Neutrophil (primary cell): Measurements from ENCODE around the gene CCDC170.
"Not testable (repeated sequence)": the region's sequence is repeated elsewhere in the genome, so short reads cannot be mapped to it uniquely, and the experiment has no call there.

Experiments
- H3K27ac ChIP-seq: fragments of 200-600 bp; sonication (generic); 2 replicates; pipeline ENCODE4 v1.5.1; 2016; ENCODE audit warnings: mild to moderate bottlenecking, moderate library complexity
- H3K27me3 ChIP-seq: fragments of 200-600 bp; sonication (generic); 2 replicates; pipeline ENCODE4 v1.6.0; 2016; ENCODE audit warnings: mild to moderate bottlenecking
- H3K36me3 ChIP-seq: fragments of 200-600 bp; sonication (generic); 2 replicates; pipeline ENCODE4 v1.5.1; 2017
- H3K4me1 ChIP-seq, 2 experiments: fragments of 200-600 bp in 1 of 2; sonication (generic) in 1 of 2; 1 replicate in 1 of 2; 2 replicates in 1 of 2; pipeline versions ENCODE4 v1.5.1 to v1.6.1; 2013 to 2016; ENCODE audit warnings: low read depth in 1 of 2, low read length in 1 of 2, mild to moderate bottlenecking in 1 of 2, moderate library complexity in 1 of 2; ENCODE audit not compliant: control insufficient read depth in 1 of 2, insufficient read depth in 1 of 2
- H3K4me3 ChIP-seq, 2 experiments: fragments of 200-600 bp in 1 of 2; sonication (generic) in 1 of 2; 1 replicate in 1 of 2; 2 replicates in 1 of 2; pipeline ENCODE4 v1.5.1; 2013 to 2016; ENCODE audit warnings: low read depth in 1 of 2, low read length in 1 of 2, mild to moderate bottlenecking in 1 of 2, moderate library complexity in 1 of 2
- H3K9me3 ChIP-seq: fragments of 200-600 bp; sonication (generic); 2 replicates; pipeline ENCODE4 v1.5.1; 2016
- TF ChIP-seq, protein P1 (sequence below): fragments of 200-600 bp; sonication (generic); IDR thresholded peaks from 2 replicates; pipeline ENCODE4 v1.5.1; 2016; ENCODE audit warnings: antibody characterized with exemption

The CCDC170 gene

DNA sequence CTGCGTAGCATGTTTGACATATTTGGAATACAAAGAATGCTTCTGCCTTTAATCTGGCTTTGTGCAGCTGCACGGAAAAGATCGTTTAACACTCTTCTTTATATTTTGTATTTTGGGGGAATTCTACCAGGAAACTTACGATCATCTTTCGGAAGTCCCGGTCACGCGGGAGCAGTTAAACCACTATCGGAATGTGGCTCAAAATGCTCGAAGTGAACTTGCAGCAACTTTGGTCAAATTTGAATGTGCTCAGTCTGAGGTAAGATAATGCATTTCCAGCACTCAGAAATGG is 42.3 kb downstream of the CCDC170 start:
- no peaks in the 10 kb centered on the region for H3K36me3 ChIP-seq
- TF ChIP-seq, protein P1, sequence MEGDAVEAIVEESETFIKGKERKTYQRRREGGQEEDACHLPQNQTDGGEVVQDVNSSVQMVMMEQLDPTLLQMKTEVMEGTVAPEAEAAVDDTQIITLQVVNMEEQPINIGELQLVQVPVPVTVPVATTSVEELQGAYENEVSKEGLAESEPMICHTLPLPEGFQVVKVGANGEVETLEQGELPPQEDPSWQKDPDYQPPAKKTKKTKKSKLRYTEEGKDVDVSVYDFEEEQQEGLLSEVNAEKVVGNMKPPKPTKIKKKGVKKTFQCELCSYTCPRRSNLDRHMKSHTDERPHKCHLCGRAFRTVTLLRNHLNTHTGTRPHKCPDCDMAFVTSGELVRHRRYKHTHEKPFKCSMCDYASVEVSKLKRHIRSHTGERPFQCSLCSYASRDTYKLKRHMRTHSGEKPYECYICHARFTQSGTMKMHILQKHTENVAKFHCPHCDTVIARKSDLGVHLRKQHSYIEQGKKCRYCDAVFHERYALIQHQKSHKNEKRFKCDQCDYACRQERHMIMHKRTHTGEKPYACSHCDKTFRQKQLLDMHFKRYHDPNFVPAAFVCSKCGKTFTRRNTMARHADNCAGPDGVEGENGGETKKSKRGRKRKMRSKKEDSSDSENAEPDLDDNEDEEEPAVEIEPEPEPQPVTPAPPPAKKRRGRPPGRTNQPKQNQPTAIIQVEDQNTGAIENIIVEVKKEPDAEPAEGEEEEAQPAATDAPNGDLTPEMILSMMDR, result no peak
- no peaks in the 10 kb centered on the region for H3K27me3 ChIP-seq
- H3K4me1 ChIP-seq, result no peaks in the 10 kb centered on the region
- no peak overlapping the region for H3K27ac ChIP-seq
- no peak overlapping the region for H3K4me3 ChIP-seq
- no peaks in the 10 kb centered on the region for H3K9me3 ChIP-seq

DNA sequence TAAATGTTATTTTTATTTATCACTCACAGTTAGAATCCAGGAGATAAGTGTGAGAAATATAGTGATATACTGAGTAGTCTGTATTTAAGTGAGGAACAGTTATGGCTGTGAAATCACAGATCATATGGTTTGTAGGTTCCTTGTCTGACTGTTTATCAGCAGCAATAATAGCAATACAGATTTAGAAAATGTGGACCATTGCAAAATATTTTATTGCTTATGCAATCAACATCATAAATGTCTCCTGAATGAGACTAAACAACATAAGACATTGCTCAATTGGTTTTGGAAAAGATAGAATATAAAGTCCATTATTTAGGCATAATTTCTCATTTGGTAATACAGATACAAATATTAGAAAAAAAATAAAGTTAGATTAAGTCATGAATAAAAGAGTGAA is 43.7 kb downstream of the CCDC170 start:
- H3K9me3 ChIP-seq, result no peaks in the 10 kb centered on the region
- H3K27ac ChIP-seq, result no peak overlapping the region
- no peaks in the 10 kb centered on the region for H3K27me3 ChIP-seq

DNA sequence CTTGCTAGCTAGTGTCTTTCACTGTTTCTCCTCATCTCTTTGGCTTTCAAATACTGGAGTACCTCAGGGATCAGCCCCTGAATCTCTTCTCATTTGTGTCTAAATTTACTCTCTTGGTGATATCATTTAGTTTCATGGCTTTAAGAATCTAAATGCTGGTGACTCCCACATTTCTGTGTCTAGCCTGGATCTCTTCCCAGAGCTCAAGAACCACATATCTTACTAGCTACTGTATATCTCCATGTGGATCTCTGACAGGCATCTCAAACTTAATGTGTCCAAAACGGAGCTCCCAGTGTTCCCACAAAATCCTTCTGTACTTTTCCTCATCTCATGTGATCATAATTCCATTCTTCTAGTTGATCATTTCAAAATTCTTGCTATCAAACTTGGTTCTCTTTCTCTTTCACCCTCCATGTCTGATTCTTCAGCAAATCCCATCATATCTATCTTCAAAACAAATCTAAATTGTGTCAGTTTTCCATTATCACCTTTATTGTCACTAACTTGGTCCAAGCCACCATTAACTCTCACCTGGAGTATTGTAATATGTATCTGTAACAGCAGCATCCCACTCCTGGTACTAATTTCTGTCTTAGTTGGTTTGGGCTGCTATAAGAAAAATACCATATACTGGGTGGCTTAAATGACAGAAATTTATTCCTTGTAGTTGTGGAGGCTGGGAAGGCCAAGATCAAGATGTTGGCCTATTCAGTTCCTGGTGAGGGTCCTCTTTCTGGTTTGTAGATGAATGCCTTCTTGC is 45.9 kb downstream of the CCDC170 start:
- H3K4me1 ChIP-seq, result no peaks in the 10 kb centered on the region

More for the DNA sequence above, 43.7 kb downstream of the CCDC170 start:
- Histone ChIP-seq H3K36me3 (no peaks in the 10 kb centered on the region), H3K4me3 (no peak overlapping the region), H3K4me1 (no peaks in the 10 kb centered on the region)
- TF ChIP-seq, protein P1, result no peak

DNA sequence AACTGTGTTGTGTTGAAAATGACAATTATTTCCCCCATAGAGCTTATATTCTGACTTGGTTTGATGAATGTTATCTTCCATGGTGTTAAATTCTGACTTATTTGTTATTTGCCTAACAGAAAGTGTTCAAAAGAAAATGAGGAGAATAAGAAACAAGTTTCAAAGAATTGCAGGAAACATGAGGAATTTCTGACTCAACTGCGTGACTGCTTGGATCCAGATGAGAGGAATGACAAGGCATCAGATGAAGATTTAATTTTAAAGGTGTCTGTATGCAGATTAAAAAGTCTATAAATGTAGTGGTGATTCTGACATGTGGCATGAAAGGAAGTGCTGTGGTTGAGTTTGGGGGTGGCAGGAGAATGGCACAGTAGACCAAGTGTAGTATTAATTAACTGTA is 50.6 kb downstream of the CCDC170 start:
- Histone ChIP-seq H3K4me1 (no peaks in the 10 kb centered on the region), H3K27ac (no peak overlapping the region), H3K27me3 (no peaks in the 10 kb centered on the region), H3K9me3 (no peaks in the 10 kb centered on the region), H3K4me3 (no peak overlapping the region), H3K36me3 (no peaks in the 10 kb centered on the region)
- TF ChIP-seq, protein P1, result no peak

More for the DNA sequence above, 45.9 kb downstream of the CCDC170 start:
- H3K9me3 ChIP-seq, result no peaks in the 10 kb centered on the region
- no peaks in the 10 kb centered on the region for H3K27me3 ChIP-seq
- TF ChIP-seq, protein P1, result no peak
- no peak overlapping the region for H3K4me3 ChIP-seq
- H3K27ac ChIP-seq, result no peak overlapping the region
- no peaks in the 10 kb centered on the region for H3K36me3 ChIP-seq

DNA sequence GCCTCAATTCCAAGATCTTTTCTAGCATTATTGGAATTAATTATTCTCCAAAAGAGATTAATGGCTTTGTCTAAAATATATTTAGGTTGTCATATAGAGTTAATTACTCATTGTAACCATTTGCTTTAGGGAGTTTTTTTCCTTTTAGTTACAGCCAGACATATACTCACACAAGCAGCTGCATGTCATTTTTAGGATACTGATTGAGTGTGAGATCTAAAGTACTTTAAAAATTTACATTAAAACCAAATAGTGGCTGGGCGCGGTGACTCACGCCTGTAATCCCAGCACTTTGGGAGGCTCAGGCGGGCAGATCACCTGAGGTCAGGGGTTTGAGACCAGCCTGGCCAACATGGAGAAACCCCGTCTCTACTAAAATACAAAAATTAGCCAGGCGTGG is 51.1 kb downstream of the CCDC170 start:
- H3K4me3 ChIP-seq, H3K9me3 ChIP-seq, H3K27me3 ChIP-seq, H3K27ac ChIP-seq, H3K4me1 ChIP-seq, H3K36me3 ChIP-seq: not testable (repeated sequence)

DNA sequence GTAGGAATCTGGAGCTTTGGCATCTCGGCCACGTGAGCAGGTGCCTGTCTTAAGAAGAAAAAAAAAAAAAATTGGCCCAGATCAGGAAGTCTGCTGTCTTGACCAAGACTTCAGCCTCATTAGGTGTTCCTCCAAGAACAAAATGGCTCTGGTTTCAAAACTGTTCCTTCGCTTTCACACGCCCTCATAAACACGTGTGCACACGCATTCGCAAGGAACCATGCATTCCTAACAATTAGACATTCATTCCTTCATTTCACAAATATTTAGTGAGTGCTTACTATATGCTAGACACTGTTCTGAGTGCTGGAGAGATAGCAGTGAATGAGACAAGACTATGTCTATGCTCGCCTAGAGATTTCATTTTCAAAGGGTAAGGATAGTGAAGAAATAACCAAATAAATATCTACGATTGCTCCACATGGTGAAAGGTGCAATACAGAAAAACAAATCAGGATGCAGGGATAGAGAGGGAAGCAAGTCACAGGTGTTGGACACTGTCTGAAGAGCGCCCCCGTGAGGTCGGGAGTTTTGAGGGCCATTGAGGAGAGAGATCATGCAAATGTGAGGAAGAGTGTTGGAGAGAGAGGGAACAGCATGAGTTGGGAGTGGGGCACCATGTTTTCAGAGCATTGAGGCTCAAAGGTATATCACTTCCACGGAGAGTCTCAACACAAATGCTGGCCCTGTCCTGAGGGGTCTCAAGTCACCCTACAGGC is 53.3 kb downstream of the CCDC170 start:
- H3K9me3 ChIP-seq, result no peaks in the 10 kb centered on the region
- no peak overlapping the region for H3K27ac ChIP-seq
- H3K4me3 ChIP-seq, result no peak overlapping the region
- H3K27me3 ChIP-seq, result no peaks in the 10 kb centered on the region
- peaks cover 0 to under 1% of the 10 kb centered on the region in 2 experiments for H3K4me1 ChIP-seq
- H3K36me3 ChIP-seq, result no peaks in the 10 kb centered on the region
- TF ChIP-seq, protein P1, result no peak
